Measurements from ENCODE around the gene TM9SF1. TPM values are rescaled to one million over a fixed set of nuclear protein-coding genes. Genes with fewer than 3 reads are reported as not detected.

TM9SF1 gene
- total and polyA plus RNA-seq, 10 of the 15 experiments (the other 5 are each of a cell fraction or from before 2014, with no cell fraction given) = 7.2 to 39.2 (median 17.6) TPM

GRCh38 chr14:24150061-24150460 lies 45.2 kb downstream of the TM9SF1 start:
- no peak for DNase-seq (ENCODE audit: low read depth, low spot score)
- H3K4me2 ChIP-seq (ENCODE audit: control insufficient read depth, insufficient read depth) = no peak overlapping the region
- no peaks in the 10 kb centered on the region for H3K27me3 ChIP-seq (replicated peaks in 1 of 2; ENCODE audit: control insufficient read depth in 2 of 2, insufficient read depth in 2 of 2, low read length in 1 of 2)
- intact Hi-C loops (cut with micrococcal nuclease; ENCODE audit: unreplicated experiment) = no loop called here
- CTCF ChIA-PET = interaction anchor here (1.1 to 8.2 kb wide), 3 partner anchors 10 to 42 kb away, joined by 3 to 63 read pairs (median 6); partner anchors contain the start of gene IRF9
- SMC1A ChIA-PET (ENCODE audit: uncharacterized antibody, unreplicated experiment) = interaction anchor here (1.0 to 3.6 kb wide), 4 partner anchors 11 to 62 kb away, joined by 3 to 22 read pairs (median 5); partner anchors contain the start of genes DCAF11, IRF9 and NRL
- RAD21 ChIA-PET (ENCODE audit: unreplicated experiment) = interaction anchor here (0.8 to 1.4 kb wide), 3 partner anchors 12 to 35 kb away, joined by 3 read pairs; partner anchors contain the start of genes DCAF11, IRF9, NRL and PSME1
- H3K4me3 ChIP-seq = no peak overlapping the region
- POLR2A ChIA-PET = interaction anchor here (0.5 to 5.8 kb wide), 8 partner anchors 9 to 1088 kb away, joined by 3 to 84 read pairs (median 4); partner anchors contain the start of genes DCAF11, EMC9, IRF9 and NRL
- no peak for ATAC-seq
- H3K9me3 ChIP-seq (replicated peaks; ENCODE audit: control insufficient read depth, insufficient read depth, low read length) = no peaks in the 10 kb centered on the region; the same call in 2 of the 3 replicates
- H3K27ac ChIP-seq (ENCODE audit: control insufficient read depth, insufficient read depth) = no peak overlapping the region
- H3K36me3 ChIP-seq (ENCODE audit: control insufficient read depth in 2 of 2, insufficient read depth in 2 of 2, low read length in 1 of 2) = peaks cover 20 to 25% of the 10 kb centered on the region in 2 experiments; a peak in 3 of 4 replicates
- in situ Hi-C loops (cut with MboI) = no loop called here
- H2AFZ ChIP-seq (ENCODE audit: control insufficient read depth, low read depth, low read length) = no peak overlapping the region
- no peak overlapping the region for H3K9ac ChIP-seq (ENCODE audit: control insufficient read depth, insufficient read depth, low read length)
- no peaks in the 10 kb centered on the region for H3K4me1 ChIP-seq (ENCODE audit: control insufficient read depth, insufficient read depth, low read length)
- no TSS peak for BruUV-seq (replicated peaks)
- TF ChIP-seq POLR2AphosphoS5 (IDR thresholded peaks at IDR 0.05; ENCODE audit: low read length) (peak; percentile 0; the same call in 1 of the 2 replicates), PAX8 (IDR thresholded peaks at IDR 0.05) (no peak)
- FAIRE-seq = no peak
- H4K20me1 ChIP-seq (ENCODE audit: control insufficient read depth, insufficient read depth) = no peaks in the 10 kb centered on the region
- peaks cover 43% of the 10 kb centered on the region for H3K79me2 ChIP-seq (ENCODE audit: control insufficient read depth, insufficient read depth, low read length)
- WGBS (ENCODE audit: insufficient coverage, insufficient replicate concordance, low lambda C conversion rate, missing lambda C conversion rate) = 99% methylated on average over 9 of the region's 9 CpGs

- RAD21 ChIA-PET (ENCODE audit: unreplicated experiment) = interaction anchor here (0.8 to 3.8 kb wide), 4 partner anchors 12 to 35 kb away, joined by 3 to 37 read pairs (median 3); partner anchors contain the start of genes DCAF11, IRF9, NRL and PSME1
- Histone ChIP-seq H3K9ac (ENCODE audit: control insufficient read depth, insufficient read depth, low read length) (no peak overlapping the region), H3K36me3 (ENCODE audit: control insufficient read depth in 2 of 2, insufficient read depth in 2 of 2, low read length in 1 of 2) (peaks cover 18 to 24% of the 10 kb centered on the region in 2 experiments; a peak in 3 of 4 replicates), H3K27me3 (replicated peaks in 1 of 2; ENCODE audit: control insufficient read depth in 2 of 2, insufficient read depth in 2 of 2, low read length in 1 of 2) (no peaks in the 10 kb centered on the region), H2AFZ (ENCODE audit: control insufficient read depth, low read depth, low read length) (no peak overlapping the region), H3K79me2 (ENCODE audit: control insufficient read depth, insufficient read depth, low read length) (peaks cover 49% of the 10 kb centered on the region), H3K9me3 (replicated peaks; ENCODE audit: control insufficient read depth, insufficient read depth, low read length) (no peaks in the 10 kb centered on the region; the same call in 2 of the 3 replicates), H3K4me2 (ENCODE audit: control insufficient read depth, insufficient read depth) (peak overlapping the region; percentile 23; the same call in 1 of the 2 replicates), H3K4me3 (peak overlapping the region; percentile 82; the same call in 1 of the 2 replicates), H3K4me1 (ENCODE audit: control insufficient read depth, insufficient read depth, low read length) (peaks cover 4% of the 10 kb centered on the region; the same call in 1 of the 2 replicates), H3K27ac (ENCODE audit: control insufficient read depth, insufficient read depth) (no peak overlapping the region), H4K20me1 (ENCODE audit: control insufficient read depth, insufficient read depth) (no peaks in the 10 kb centered on the region)
- no TSS peak for BruUV-seq (replicated peaks)
- CTCF ChIA-PET = interaction anchor here (1.1 to 8.2 kb wide), 4 partner anchors 9 to 92 kb away, joined by 3 to 63 read pairs (median 6); partner anchors contain the start of gene IRF9
- WGBS (ENCODE audit: insufficient coverage, insufficient replicate concordance, low lambda C conversion rate, missing lambda C conversion rate) = 96% methylated on average over 3 of the region's 3 CpGs
- no peak for ATAC-seq
- SMC1A ChIA-PET (ENCODE audit: uncharacterized antibody, unreplicated experiment) = interaction anchor here (1.0 to 4.8 kb wide), 7 partner anchors 12 to 63 kb away, joined by 3 to 54 read pairs (median 7); partner anchors contain the start of genes DCAF11, IRF9 and NRL
- POLR2A ChIA-PET = interaction anchor here (0.6 to 5.8 kb wide), 7 partner anchors 8 to 1087 kb away, joined by 3 to 99 read pairs (median 21); partner anchors contain the start of genes DCAF11, EMC9, IRF9 and NRL
- no peak for DNase-seq (ENCODE audit: low read depth, low spot score)
- intact Hi-C loops (cut with micrococcal nuclease; ENCODE audit: unreplicated experiment) (loop anchor here (5.0 kb wide), 1 partner anchor 148 kb away; the partner anchor contains the start of genes DHRS1 and NOP9), in situ Hi-C loops (cut with MboI) (no loop called here)
- no peak for FAIRE-seq
- TF ChIP-seq POLR2AphosphoS5 (IDR thresholded peaks at IDR 0.05; ENCODE audit: low read length) = peak; percentile 32; the same call in 1 of the 2 replicates
- no peak for TF ChIP-seq NBN (IDR thresholded peaks at IDR 0.05)
Observed at GRCh38 chr14:24149302-24149969, 45.8 kb downstream of the TM9SF1 start.

Data from GM12878 (cell line).